ENCODE measurements around the gene NEK8.

NEK8 gene

DNA sequence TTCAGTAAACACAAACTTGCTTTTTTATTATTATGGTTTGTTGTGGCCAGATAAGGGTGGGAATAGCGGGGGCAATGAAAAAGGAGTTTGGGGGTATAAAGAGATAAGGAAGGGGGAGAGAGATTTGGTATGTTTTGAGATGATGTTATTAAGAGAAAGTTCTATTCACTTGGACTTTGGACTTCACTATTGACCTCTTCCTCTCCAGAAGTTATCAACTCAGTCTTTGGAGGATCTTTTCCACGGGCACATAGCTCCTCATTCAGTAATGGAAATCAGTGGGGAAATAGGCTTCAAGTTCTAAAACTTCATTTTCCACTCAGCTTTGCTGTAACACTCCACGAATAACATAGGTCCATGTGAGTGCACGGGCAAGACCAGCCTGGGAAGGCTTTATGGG is 40.1 kb upstream of the NEK8 start:
- H3K9me3 ChIP-seq = no peaks in the 10 kb centered on the region
- no peaks in the 10 kb centered on the region for H3K4me1 ChIP-seq
- no peak overlapping the region for H3K4me3 ChIP-seq
- TF ChIP-seq CTCF (IDR thresholded peaks at IDR 0.05) = no peak
- intact Hi-C loops (cut with DNase I; ENCODE audit: low total_unique reads) = no loop called here
- H3K27ac ChIP-seq = no peak overlapping the region
- DNase-seq = no peak
- peaks cover 90 to 99% (median 99%) of the 10 kb centered on the region in 3 donors for H3K36me3 ChIP-seq
- H3K27me3 ChIP-seq = no peaks in the 10 kb centered on the region

GRCh38 chr17:28689011-28689410 is 39.6 kb upstream of the NEK8 start:
- Histone ChIP-seq H3K36me3 (peaks cover 90 to 99% (median 99%) of the 10 kb centered on the region in 3 donors), H3K27me3 (no peaks in the 10 kb centered on the region), H3K27ac (no peak overlapping the region), H3K4me3 (no peak overlapping the region), H3K4me1 (no peaks in the 10 kb centered on the region), H3K9me3 (no peaks in the 10 kb centered on the region)
- intact Hi-C loops (cut with DNase I; ENCODE audit: low total_unique reads) = no loop called here
- TF ChIP-seq CTCF (IDR thresholded peaks at IDR 0.05) = no peak
- DNase-seq = no peak

GRCh38 chr17:28693869-28694268 is 34.7 kb upstream of the NEK8 start:
- no peak for DNase-seq
- no peak for TF ChIP-seq CTCF (IDR thresholded peaks at IDR 0.05)
- intact Hi-C loops (cut with DNase I; ENCODE audit: low total_unique reads) = no loop called here
- Histone ChIP-seq H3K4me1 (no peaks in the 10 kb centered on the region), H3K4me3 (no peak overlapping the region), H3K9me3 (no peaks in the 10 kb centered on the region), H3K36me3 (peaks cover 90 to 100% (median 99%) of the 10 kb centered on the region in 3 donors), H3K27me3 (no peaks in the 10 kb centered on the region), H3K27ac (no peak overlapping the region)

GRCh38 chr17:28698253-28698941 is 30.2 kb upstream of the NEK8 start:
- peaks cover 95 to 100% (median 100%) of the 10 kb centered on the region in 3 donors for H3K36me3 ChIP-seq
- DNase-seq = no peak
- no peak overlapping the region for H3K4me3 ChIP-seq
- H3K9me3 ChIP-seq = no peaks in the 10 kb centered on the region
- intact Hi-C loops (cut with DNase I; ENCODE audit: low total_unique reads) = no loop called here
- H3K4me1 ChIP-seq = no peaks in the 10 kb centered on the region
- H3K27ac ChIP-seq = no peak overlapping the region
- no peaks in the 10 kb centered on the region for H3K27me3 ChIP-seq
- TF ChIP-seq CTCF (IDR thresholded peaks at IDR 0.05) = no peak

- Histone ChIP-seq H3K4me3 (no peak overlapping the region), H3K27me3 (no peaks in the 10 kb centered on the region), H3K9me3 (no peaks in the 10 kb centered on the region), H3K4me1 (no peaks in the 10 kb centered on the region), H3K27ac (no peak overlapping the region), H3K36me3 (peaks cover 82 to 100% (median 90%) of the 10 kb centered on the region in 3 donors)
- intact Hi-C loops (cut with DNase I; ENCODE audit: low total_unique reads) = loop anchor here (5.0 kb wide), 1 partner anchor 38 kb away; the partner anchor contains the start of genes SDF2 and SUPT6H
- no peak for DNase-seq
- TF ChIP-seq CTCF (IDR thresholded peaks at IDR 0.05) = no peak
Measured at GRCh38 chr17:28700278-28700677, 28.3 kb upstream of the NEK8 start.

All from tibial artery (tissue), 4 donors.